Measurements from ENCODE around the gene AFAP1. TPM values are rescaled to one million over a fixed set of nuclear protein-coding genes. Genes with fewer than 3 reads are reported as not detected.
A peak's percentile ranks its signal among the peaks of the same experiment; 100 is the strongest.

The AFAP1 gene
- total RNA-seq, 4 donors from 2014 or later, result 4.4 to 16.6 (median 10.7) TPM

- 6 to 9% methylated on average over 6 of the region's 6 CpGs for WGBS, 2 donors
- DNase-seq, result no peak
- peaks cover 0 to 8% (median 0%) of the 10 kb centered on the region in 4 donors for H3K27me3 ChIP-seq
- peaks cover 8 to 65% (median 14%) of the 10 kb centered on the region in 3 donors for H3K4me1 ChIP-seq
- H3K9me3 ChIP-seq, result no peaks in the 10 kb centered on the region
- H3K36me3 ChIP-seq, result no peaks in the 10 kb centered on the region
- peak overlapping the region; percentile 74 to 98 (median 84) for H3K4me3 ChIP-seq
- TF ChIP-seq CTCF (IDR thresholded peaks at IDR 0.05) (no peak), POLR2A (IDR thresholded peaks at IDR 0.05) (no peak)
- intact Hi-C loops (cut with DNase I), result no loop called here
- H3K27ac ChIP-seq, result peak overlapping the region; percentile 86 to 96 (median 93)
Measured at GRCh38 chr4:7938266-7938608, 1.4 kb downstream of the AFAP1 start.

- no peak for DNase-seq
- H3K4me3 ChIP-seq, result peak overlapping the region in 2 of 4 donors; percentile 88 to 98
- no peaks in the 10 kb centered on the region for H3K36me3 ChIP-seq
- H3K9me3 ChIP-seq, result no peaks in the 10 kb centered on the region
- peaks cover 8 to 76% (median 14%) of the 10 kb centered on the region in 3 donors for H3K4me1 ChIP-seq
- peaks cover 0 to 8% (median 0%) of the 10 kb centered on the region in 4 donors for H3K27me3 ChIP-seq
- TF ChIP-seq CTCF (IDR thresholded peaks at IDR 0.05) (no peak), POLR2A (IDR thresholded peaks at IDR 0.05) (no peak)
- peak overlapping the region in 2 of 4 donors; percentile 86 to 96 for H3K27ac ChIP-seq
- intact Hi-C loops (cut with DNase I), result no loop called here
- WGBS, 2 donors, result 74 to 91% methylated on average over 2 of the region's 2 CpGs
Measured at GRCh38 chr4:7937006-7937405, 2.7 kb downstream of the AFAP1 start.

- Histone ChIP-seq H3K27me3 (peaks cover 0 to 7% (median 0%) of the 10 kb centered on the region in 4 donors), H3K27ac (peak overlapping the region; percentile 6 to 58 (median 32)), H3K4me1 (peaks cover 8 to 84% (median 26%) of the 10 kb centered on the region in 3 donors), H3K36me3 (no peaks in the 10 kb centered on the region), H3K9me3 (no peaks in the 10 kb centered on the region), H3K4me3 (no peak overlapping the region)
- TF ChIP-seq POLR2A (IDR thresholded peaks at IDR 0.05) (no peak), CTCF (IDR thresholded peaks at IDR 0.05) (no peak)
- intact Hi-C loops (cut with DNase I), result no loop called here
- no peak for DNase-seq
- 32 to 43% methylated on average over 14 of the region's 14 CpGs for WGBS, 2 donors
Measured at GRCh38 chr4:7933651-7934510, 5.8 kb downstream of the AFAP1 start.

- peaks cover 0 to 80% (median 25%) of the 10 kb centered on the region in 3 donors for H3K4me1 ChIP-seq
- no peaks in the 10 kb centered on the region for H3K9me3 ChIP-seq
- intact Hi-C loops (cut with DNase I), result no loop called here
- 45 to 79% methylated on average over 1 of the region's 1 CpG for WGBS, 2 donors
- no peaks in the 10 kb centered on the region for H3K36me3 ChIP-seq
- H3K27ac ChIP-seq, result no peak overlapping the region
- DNase-seq, result no peak
- no peaks in the 10 kb centered on the region for H3K27me3 ChIP-seq
- TF ChIP-seq CTCF (IDR thresholded peaks at IDR 0.05) (no peak), POLR2A (IDR thresholded peaks at IDR 0.05) (no peak)
- H3K4me3 ChIP-seq, result no peak overlapping the region
Measured at GRCh38 chr4:7932287-7932686, 7.4 kb downstream of the AFAP1 start.

Data from esophagus squamous epithelium (tissue), 5 donors.